Urinary bladder (tissue), 4 donors: ENCODE data around the gene LIPT2. TPM values are rescaled to one million over a fixed set of nuclear protein-coding genes. Genes with fewer than 3 reads are reported as not detected.
"Not testable (repeated sequence)": the region's sequence is repeated elsewhere in the genome, so short reads cannot be mapped to it uniquely, and the experiment has no call there.

ENCODE experiments used
- DNase-seq: peaks from one replicate; pipeline ENCODE4 v3.0.0-alpha.2; 2015; ENCODE audit errors: extremely low spot score
- H3K27ac ChIP-seq: one replicate; pipeline ENCODE4 v1.5.1; 2013; ENCODE audit warnings: low read depth, mild to moderate bottlenecking, moderate library complexity
- H3K36me3 ChIP-seq: one replicate; pipeline ENCODE4 v1.6.1; 2013; ENCODE audit warnings: mild to moderate bottlenecking, moderate library complexity; ENCODE audit not compliant: insufficient read depth
- H3K4me1 ChIP-seq: one replicate; pipeline ENCODE4 v1.6.1; 2013; ENCODE audit warnings: mild to moderate bottlenecking, moderate library complexity; ENCODE audit not compliant: insufficient read depth
- H3K4me3 ChIP-seq: one replicate; pipeline ENCODE4 v1.5.1; 2013; ENCODE audit warnings: low read depth, low read length
- WGBS: extraction: QIAGEN DNeasy Blood & Tissue Kit; methylation state at CpG from one replicate; pipeline ENCODE4 v1.1.7; 2013; 5-methylcytosine and 5-hydroxymethylcytosine counted together
- polyA plus RNA-seq: library from polyadenylated mRNA; stranded (reverse); fragments of 200-250 nt; gene quantifications from one replicate; pipeline ENCODE4 v1.2.3, GENCODE V29; 2013
- total RNA-seq: library from RNA; depleted of rRNA; stranded (reverse); fragments of >200 nt; gene quantifications from one replicate; pipeline ENCODE4 v1.2.3, GENCODE V29; 2014
- donor health status: healthy with polysubstance abuse.
- donor health status: healthy.

The LIPT2 gene
- total and polyA plus RNA-seq, 2 donors = 2.7 to 3.3 TPM

DNA sequence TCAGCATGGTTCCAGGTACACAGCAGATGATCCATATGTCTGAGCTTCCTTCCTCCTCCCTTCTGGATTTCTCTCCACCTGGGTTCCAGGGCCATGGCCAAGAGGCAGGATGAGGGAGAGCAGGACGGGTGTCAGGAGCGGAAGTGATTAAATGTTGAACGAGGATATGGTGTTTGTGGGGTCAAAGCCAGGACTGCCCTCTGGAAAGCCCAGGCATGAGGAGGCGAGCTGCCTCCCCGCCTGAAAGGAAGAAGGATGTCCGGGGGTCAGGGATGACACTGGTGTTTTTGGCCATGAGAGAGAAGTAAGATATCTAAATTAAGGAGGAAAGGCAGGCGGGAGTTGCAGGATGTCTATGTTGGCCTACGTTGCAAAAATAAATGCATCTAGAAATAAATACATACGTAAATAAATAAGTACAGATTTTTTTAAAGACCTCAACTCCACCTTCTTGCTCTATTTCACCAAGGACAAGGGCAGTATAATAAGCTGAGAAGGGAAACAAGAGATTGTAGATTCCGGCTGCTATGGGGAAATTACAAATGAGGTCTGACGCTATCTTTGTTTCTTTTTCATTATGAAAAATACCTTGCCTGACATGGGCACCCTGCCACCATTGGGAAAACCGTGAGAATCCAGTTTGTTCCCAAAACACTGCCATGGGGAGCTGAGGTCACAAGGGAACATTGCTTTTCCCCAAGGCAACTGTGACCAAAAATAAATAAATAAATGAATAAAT is 27.6 kb upstream of the LIPT2 start:
- H3K36me3 ChIP-seq = no peaks in the 10 kb centered on the region
- H3K27ac ChIP-seq = no peak overlapping the region
- no peak overlapping the region for H3K4me3 ChIP-seq
- 74% methylated on average over 12 of the region's 12 CpGs for WGBS
- no peak for DNase-seq
- H3K4me1 ChIP-seq = no peaks in the 10 kb centered on the region

DNA sequence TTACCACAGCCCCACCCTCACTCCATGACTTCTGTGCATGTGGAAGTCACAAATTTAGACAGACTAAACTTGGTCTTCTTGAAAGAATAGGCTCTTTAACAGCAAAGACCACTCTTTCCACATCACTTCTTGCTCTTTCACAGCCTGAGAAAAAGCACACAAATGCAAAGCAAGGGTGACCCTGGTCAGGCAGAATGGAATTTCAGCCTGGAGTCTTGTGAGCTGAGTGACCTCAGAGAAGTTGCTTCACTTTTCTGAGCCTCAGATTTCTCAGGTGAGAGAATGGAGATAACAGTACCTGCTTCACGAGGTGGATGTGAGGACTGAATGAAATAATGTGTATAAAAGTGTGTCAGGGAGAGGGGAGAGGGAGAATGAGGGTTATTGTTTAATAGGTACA is 26.8 kb upstream of the LIPT2 start:
- WGBS = 47% methylated on average over 1 of the region's 1 CpG
- no peak for DNase-seq
- Histone ChIP-seq H3K4me1 (no peaks in the 10 kb centered on the region), H3K27ac (no peak overlapping the region), H3K36me3 (no peaks in the 10 kb centered on the region), H3K4me3 (no peak overlapping the region)

DNA sequence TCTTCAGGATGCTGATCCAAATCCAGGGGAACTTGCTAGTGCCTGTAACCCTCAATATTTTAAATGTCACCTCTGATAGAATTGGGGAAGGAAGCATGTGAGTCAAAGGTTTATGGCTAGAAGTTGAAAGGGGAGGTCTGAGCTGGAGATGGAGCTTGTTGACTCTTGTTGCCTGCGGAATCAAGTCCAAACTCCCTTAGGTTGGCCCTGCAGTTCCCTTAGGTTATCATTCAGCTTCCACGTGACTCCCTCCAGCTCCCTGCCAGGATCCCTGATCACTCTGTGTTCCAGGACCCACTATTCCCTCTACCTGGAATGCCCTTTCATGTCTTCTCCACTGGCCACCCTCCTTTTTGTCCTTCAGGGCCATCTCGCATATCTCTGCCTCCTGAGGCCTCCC is 26.2 kb upstream of the LIPT2 start:
- H3K27ac ChIP-seq = no peak overlapping the region
- H3K4me1 ChIP-seq = no peaks in the 10 kb centered on the region
- H3K36me3 ChIP-seq = no peaks in the 10 kb centered on the region
- H3K4me3 ChIP-seq = no peak overlapping the region
- WGBS = 71% methylated on average over 3 of the region's 3 CpGs
- no peak for DNase-seq

DNA sequence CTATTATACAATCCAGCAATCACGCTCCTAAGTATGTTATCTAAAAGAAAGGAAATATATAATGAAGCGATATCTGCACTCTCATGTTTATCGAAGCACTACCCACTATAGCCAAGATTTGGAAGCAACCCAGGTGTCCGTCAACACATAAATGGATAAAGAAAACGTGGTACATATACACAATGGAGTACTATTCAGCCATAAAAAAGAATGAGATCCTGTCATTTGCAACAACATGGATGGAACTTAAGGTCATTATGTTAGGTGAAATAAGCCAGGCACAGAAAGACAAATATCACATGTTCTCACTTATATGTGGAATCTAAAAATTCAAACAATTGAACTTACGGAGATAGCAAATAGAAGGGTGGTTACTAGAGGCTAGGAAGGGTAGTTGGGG is 24.1 kb upstream of the LIPT2 start:
- H3K4me3 ChIP-seq, H3K4me1 ChIP-seq, H3K27ac ChIP-seq, DNase-seq, H3K36me3 ChIP-seq: not testable (repeated sequence)
- WGBS = 81% methylated on average over 6 of the region's 6 CpGs

DNA sequence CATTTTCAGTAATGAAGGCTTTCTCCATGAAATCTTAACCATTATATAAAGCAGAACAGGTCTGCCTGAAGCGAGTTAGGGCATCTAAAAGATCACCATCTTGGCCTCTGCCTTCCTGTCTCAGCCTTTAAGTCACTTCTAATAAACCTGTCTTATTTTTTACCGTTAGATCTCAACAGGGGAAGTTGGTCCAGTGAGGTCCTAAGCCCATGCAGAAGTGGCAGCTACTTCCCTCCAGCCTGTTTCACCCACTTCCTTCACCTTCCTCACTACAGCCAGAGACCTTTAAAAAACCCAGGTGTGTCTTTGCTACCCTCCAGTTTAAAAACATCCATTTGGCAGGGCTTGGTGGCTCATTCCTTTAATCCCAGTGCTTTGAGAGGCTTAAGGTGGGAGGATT is 14.1 kb upstream of the LIPT2 start:
- WGBS = 36% methylated on average over 2 of the region's 2 CpGs
- no peak for DNase-seq

DNA sequence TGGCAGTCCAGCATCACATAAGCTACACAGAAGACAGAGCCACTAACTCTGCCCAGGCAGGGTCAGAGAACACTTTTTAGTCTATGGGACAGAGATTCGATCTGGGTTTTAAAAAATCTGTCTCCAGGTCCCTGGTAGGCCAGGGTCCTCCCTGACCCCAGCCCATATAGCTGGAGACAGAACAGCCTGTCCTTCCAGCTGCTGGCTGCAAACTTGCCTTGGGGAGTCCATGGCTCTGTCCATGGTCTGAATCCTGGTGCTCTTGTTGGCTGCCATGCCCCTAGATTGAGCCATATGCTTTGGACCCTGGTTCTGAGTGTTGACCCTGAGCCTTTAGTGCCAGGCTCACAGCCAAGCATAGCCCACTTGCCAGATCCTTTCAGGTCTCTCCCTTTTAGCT is 13.3 kb upstream of the LIPT2 start:
- 94% methylated on average over 1 of the region's 1 CpG for WGBS
- Histone ChIP-seq H3K4me1 (no peaks in the 10 kb centered on the region), H3K27ac (no peak overlapping the region), H3K36me3 (no peaks in the 10 kb centered on the region), H3K4me3 (no peak overlapping the region)
- DNase-seq = no peak

More for the DNA sequence above, 14.1 kb upstream of the LIPT2 start:
- H3K36me3 ChIP-seq = no peaks in the 10 kb centered on the region
- H3K4me3 ChIP-seq = no peak overlapping the region
- no peak overlapping the region for H3K27ac ChIP-seq
- no peaks in the 10 kb centered on the region for H3K4me1 ChIP-seq

DNA sequence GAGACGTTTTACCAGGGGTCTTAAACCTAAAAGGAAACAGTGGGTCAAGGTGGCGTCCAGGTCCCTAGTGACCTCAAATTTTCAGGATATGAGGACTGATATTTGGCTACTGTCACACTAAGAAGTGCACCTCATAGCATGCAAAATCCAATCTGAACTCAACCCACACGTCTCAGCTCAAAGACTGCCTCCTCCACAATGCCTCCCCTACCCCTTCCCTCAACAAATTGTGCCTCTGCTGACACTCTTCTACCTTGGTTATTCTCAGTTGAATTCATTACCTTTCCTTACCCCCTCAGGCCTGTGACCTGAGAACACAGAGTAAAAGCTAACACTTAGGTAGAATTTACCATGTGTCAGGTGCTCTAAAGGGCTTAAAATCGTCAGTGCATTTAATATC is 12.4 kb upstream of the LIPT2 start:
- no peaks in the 10 kb centered on the region for H3K4me1 ChIP-seq
- H3K36me3 ChIP-seq = no peaks in the 10 kb centered on the region
- no peak for DNase-seq
- WGBS = 85% methylated on average over 4 of the region's 4 CpGs
- H3K27ac ChIP-seq = no peak overlapping the region
- H3K4me3 ChIP-seq = no peak overlapping the region

DNA sequence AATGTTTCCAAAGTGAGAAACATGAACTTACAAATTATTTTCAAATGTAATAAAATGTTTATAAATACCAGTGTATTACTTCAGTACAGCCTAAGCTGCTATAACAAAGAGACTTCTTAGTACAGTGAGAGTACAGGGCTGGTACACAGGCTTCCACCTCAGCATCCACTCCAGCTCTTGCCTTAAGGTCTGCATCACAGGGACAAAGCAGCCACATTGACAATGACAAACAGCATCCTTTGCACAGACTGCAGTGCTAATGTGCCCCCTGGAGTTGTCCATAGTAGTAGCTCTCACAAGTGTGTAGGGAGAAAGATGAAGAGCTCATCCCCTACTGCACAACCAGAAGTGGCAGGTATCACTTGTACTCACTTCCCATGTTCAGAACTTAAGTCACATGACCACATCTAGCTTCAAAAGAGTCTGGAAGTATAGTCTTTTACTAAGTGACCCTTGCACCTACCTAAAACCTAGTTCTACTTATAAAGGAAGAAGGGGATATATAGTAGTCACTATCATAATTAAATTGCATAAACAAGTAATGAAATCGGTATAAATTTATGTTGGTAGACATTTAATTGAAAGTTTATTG is 10.7 kb upstream of the LIPT2 start:
- no peak for DNase-seq
- 86% methylated on average over 1 of the region's 1 CpG for WGBS
- Histone ChIP-seq H3K4me1 (no peaks in the 10 kb centered on the region), H3K4me3 (no peak overlapping the region), H3K27ac (no peak overlapping the region), H3K36me3 (no peaks in the 10 kb centered on the region)

DNA sequence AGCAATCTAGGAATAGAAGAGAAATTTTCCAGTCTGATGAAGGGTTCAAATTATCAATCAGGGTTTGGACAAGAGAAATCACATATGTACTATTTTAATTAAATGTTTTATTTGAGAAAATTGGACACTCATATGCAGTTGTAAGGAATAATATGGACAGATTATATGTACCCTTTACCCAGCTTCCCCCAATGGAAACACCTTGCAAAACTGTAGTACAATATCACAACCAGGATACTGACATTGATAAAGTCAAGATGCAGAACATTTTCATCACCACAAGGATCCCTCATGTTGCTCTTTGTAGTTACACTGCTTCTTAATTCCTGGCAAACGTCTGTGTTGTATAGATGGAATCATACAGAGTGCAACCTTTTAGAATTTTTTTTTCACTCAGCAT is 1.4 kb upstream of the LIPT2 start:
- Histone ChIP-seq H3K36me3 (no peaks in the 10 kb centered on the region), H3K4me3 (no peak overlapping the region), H3K27ac (no peak overlapping the region), H3K4me1 (no peaks in the 10 kb centered on the region)
- 74% methylated on average over 1 of the region's 1 CpG for WGBS
- DNase-seq = no peak

DNA sequence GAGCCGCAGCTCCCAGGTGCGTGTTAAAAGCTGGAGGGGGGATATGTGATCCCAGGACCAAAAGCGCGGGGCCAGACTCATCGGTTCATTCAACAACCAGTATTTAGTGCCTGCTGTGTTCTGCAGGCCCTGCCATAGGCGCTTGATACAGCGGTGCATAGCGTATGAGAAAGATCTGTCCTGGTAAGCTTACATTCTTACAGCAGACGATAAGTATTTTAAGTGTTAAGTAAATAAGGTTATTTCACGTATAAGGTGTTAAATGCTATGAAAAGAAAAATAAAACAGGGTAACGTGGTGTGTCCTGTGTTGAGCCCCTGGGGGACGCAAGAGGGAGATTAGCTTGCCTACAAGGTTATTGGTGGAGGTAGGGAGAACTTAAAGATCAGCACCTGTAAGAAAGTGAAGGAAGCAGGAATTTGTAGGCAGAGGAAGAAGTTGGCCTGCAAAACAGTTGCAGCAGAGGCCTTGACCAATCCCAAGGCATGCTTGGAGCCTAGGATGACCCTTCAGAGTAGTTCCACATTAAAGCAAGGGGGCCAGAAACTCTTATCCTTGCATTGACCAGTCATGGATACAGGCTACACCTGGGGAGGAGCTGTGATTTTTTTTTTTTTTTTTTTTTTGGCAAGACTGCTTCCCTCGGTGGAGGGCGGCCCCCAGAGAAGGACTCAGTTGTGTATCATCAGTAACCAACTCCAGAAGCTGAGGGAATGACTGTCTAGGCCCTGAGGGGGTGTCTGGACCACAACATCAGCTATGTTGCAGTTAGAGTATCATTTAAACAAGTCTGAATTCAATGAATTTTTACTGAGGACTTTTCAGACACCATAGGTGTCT is 487 bp upstream of the LIPT2 start:
- 12% methylated on average over 14 of the region's 14 CpGs for WGBS
- H3K4me3 ChIP-seq = peak overlapping the region; percentile 66

DNA sequence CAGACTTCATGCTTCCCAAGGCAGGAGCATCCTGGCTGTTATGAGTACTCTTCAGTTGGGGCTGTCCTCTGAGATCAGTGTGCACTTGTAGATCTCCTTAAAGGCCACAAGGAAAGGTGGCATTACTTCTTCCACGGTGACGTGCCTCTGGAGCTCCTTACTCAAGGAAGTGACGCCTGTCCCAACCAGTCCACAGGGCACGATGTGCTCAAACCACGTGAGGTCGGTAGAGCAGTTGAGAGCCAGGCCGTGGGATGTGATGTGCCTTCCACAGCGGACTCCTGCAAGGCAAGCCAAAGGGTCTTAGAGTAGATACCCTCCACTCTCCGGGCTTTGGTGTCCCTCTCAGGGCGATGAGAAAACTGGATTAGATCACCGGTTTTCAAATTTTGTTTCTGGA is 1.4 kb downstream of the LIPT2 start:
- H3K27ac ChIP-seq = no peak overlapping the region
- no peaks in the 10 kb centered on the region for H3K36me3 ChIP-seq
- no peak for DNase-seq
- 92% methylated on average over 11 of the region's 11 CpGs for WGBS
- no peaks in the 10 kb centered on the region for H3K4me1 ChIP-seq
- H3K4me3 ChIP-seq = no peak overlapping the region

More for the DNA sequence above, 487 bp upstream of the LIPT2 start:
- DNase-seq = peak; percentile 17
- Histone ChIP-seq H3K36me3 (no peaks in the 10 kb centered on the region), H3K4me1 (no peaks in the 10 kb centered on the region), H3K27ac (peak overlapping the region; percentile 98)

DNA sequence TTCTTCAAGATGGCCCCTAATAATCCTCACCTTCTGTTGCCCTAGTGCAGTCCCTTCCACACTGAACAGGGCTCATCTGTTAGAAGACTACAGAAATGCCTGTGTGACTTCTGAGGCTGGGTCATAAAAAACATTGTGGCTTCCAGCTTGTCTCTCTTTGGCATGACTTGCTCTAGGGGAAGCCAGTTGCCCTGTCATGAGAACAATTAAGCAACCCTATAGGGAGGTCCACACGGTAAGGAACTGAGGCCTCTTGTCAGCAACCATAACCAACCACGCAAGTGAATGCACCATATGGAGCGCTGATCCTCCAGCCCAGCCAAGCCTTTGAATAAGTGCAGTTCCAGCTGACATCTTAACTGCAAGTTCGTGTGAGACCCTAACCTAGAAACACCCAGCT is 2.6 kb downstream of the LIPT2 start:
- H3K4me3 ChIP-seq = no peak overlapping the region
- WGBS = 89% methylated on average over 4 of the region's 4 CpGs
- DNase-seq = no peak
- H3K36me3 ChIP-seq = no peaks in the 10 kb centered on the region
- H3K4me1 ChIP-seq = no peaks in the 10 kb centered on the region
- no peak overlapping the region for H3K27ac ChIP-seq

DNA sequence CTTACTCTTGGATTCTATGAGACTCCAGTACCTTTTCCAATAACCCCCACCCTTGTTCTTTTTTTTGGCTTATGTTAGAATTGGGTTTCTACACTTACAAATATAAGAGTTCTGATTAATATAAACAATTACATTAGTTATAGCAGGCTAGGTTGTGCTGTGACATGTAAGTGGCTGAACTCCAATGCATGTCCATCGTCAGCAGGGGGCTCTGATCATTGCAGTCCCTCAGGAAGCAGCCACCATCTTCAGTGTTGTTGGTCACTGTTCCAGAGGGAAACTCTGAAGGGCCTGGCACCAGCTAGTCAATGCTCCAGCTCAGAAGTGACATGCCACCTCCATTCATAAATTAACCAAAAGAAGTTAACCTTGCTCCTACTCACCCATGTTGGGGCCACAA is 5.6 kb downstream of the LIPT2 start:
- Histone ChIP-seq H3K4me1 (no peaks in the 10 kb centered on the region), H3K27ac (no peak overlapping the region), H3K36me3 (no peaks in the 10 kb centered on the region), H3K4me3 (no peak overlapping the region)
- DNase-seq = no peak
- WGBS = 83% methylated on average over 1 of the region's 1 CpG

DNA sequence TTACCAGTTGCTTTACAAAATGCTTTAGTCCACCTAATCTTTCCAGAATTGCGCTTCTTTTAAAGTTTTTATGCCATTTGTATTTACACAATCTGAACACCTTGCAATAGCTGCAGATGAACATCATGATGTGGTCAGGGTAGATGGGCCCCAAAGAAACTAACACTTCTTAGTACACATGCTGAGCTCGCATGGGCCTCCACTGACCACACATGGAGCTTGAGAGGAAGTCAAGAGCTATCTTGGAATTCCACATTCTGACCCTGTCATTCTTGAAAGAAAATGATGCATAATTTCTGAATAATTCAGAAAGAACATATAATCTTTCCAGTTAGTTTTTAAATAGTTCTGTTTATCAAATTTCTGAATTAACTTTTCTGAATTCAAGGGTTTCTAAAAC is 7.7 kb downstream of the LIPT2 start:
- 88% methylated on average over 2 of the region's 2 CpGs for WGBS
- DNase-seq = no peak

More for the DNA sequence above, 7.7 kb downstream of the LIPT2 start:
- Histone ChIP-seq H3K27ac (no peak overlapping the region), H3K4me3 (no peak overlapping the region), H3K4me1 (no peaks in the 10 kb centered on the region), H3K36me3 (no peaks in the 10 kb centered on the region)
